ENCODE results near the gene ANKRD13B.

- TF ChIP-seq CTCF (IDR thresholded peaks at IDR 0.05), result no peak
- no peak for TF ChIP-seq REST (IDR thresholded peaks at IDR 0.05; ENCODE audit: insufficient read depth in 1 of 2, low read depth in 2 of 2, low read length in 1 of 2)
- TF ChIP-seq POLR2AphosphoS5 (IDR thresholded peaks at IDR 0.05; ENCODE audit: low read depth, low read length), result no peak
Observed at GRCh38 chr17:29625037-29625750, 32.3 kb downstream of the ANKRD13B start.
